HUES48 (cell line): ENCODE data around the gene PBX1.

ENCODE experiments used
- H3K27ac ChIP-seq: one replicate; pipeline ENCODE4 v1.7.0; 2013; ENCODE audit warnings: low read depth, low read length, inconsistent platforms
- H3K27me3 ChIP-seq: 2 replicates; pipeline ENCODE4 v1.6.1; 2013; ENCODE audit warnings: mild to moderate bottlenecking, low read length; ENCODE audit not compliant: control insufficient read depth, insufficient read depth
- H3K36me3 ChIP-seq: 2 replicates; pipeline ENCODE4 v1.6.1; 2013; ENCODE audit warnings: low read length; ENCODE audit not compliant: control insufficient read depth, insufficient read depth
- H3K4me1 ChIP-seq: 2 replicates; pipeline ENCODE4 v1.6.1; 2013; ENCODE audit warnings: mild to moderate bottlenecking, low read length; ENCODE audit not compliant: control insufficient read depth, insufficient read depth
- H3K4me3 ChIP-seq: 2 replicates; pipeline ENCODE4 v1.5.1; 2013; ENCODE audit warnings: mild to moderate bottlenecking, low read depth, low read length
- H3K9ac ChIP-seq: 2 replicates; pipeline ENCODE4 v1.6.1; 2013; ENCODE audit warnings: mild to moderate bottlenecking, low read depth, low read length, moderate library complexity
- H3K9me3 ChIP-seq: 2 replicates; pipeline ENCODE4 v1.6.1; 2013; ENCODE audit warnings: low read length; ENCODE audit not compliant: control insufficient read depth, insufficient read depth

Gene PBX1

DNA sequence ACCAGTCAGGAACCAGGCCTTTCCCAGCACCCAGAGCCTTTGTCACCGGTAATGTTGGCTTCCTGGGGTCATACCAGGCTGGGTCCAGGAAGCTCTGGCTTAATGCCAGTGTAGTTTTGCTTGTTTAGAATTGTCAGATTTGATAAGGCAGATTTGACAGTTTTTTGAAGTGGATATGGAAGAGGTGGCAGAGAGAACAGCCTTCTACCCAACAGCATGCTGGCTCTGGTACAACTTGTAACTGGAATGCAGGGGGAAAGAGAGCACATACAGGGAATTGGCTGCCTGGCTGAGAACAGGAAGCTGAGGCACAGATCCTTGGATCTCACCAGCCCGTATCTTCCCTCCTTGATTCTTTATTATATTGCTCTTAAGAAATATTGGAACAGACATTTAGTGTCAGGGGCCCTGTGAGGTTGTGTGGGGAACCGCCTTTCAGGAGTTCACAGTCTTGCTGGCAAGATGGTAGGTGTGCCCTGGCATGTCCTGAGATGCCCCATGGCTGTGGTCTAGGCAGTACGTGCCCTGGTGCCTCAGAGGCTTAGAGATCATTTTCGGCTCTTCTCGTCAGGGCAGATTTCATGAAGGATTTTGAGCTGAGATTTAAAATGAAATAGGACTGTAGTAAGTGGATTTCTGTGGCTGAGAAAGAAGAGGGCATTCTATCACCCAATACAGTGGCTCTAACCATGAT lies 227.0 kb downstream of the PBX1 start:
- Histone ChIP-seq H3K4me3 (no peak overlapping the region), H3K9ac (no peak overlapping the region), H3K36me3 (no peaks in the 10 kb centered on the region), H3K9me3 (no peaks in the 10 kb centered on the region), H3K4me1 (peaks cover 35% of the 10 kb centered on the region), H3K27ac (no peak overlapping the region), H3K27me3 (no peaks in the 10 kb centered on the region)

DNA sequence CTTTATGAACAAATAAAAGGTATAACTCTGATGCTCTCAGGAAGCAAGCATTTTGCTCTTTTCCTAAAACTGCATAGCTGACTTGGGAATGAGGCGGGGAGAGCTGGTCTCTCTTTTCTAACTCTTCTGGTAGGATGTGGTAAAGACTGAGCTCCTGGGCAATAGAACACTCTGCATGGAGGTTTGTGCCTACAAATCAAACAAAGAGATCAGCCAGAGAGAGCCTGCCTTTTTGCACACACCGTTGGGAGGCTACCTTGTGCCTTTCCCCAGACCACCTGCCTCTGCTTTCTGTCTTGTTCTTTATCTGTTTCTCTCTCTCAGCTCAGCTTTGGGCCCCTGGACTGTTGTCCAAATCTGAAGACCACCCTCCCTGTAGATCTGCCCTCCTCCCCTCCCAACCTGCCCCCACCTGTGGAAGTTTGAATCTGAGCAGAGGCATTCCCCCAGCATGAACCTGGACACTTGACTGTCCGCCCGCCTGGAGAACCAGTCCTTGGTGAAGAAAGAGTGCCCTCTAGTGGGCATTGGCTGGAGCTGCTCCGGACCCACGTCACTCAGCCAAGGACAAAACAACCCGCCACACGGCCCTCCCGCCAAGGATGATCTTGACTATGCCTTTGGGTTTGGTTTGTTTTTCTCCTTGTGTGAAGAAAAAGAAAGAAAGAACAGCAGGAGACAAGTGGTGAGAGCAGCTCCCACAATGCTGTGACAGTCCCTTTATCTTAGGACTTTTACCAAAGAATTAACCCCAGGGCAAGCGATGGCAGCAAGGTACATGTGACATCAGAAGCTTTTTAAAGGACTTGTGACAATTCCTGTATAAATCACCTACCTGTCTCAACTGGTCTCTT lies 228.2 kb downstream of the PBX1 start:
- peak overlapping the region; percentile 25; the same call in 1 of the 2 replicates for H3K9ac ChIP-seq
- H3K36me3 ChIP-seq: 0 out of 2 replicates have a peak, but pooled peaks cover 2% of the 10 kb centered on the region
- H3K4me1 ChIP-seq: peaks cover 29% of the 10 kb centered on the region
- H3K9me3 ChIP-seq: no peaks in the 10 kb centered on the region
- H3K27me3 ChIP-seq: no peaks in the 10 kb centered on the region
- peak overlapping the region; percentile 90 for H3K27ac ChIP-seq
- no peak overlapping the region for H3K4me3 ChIP-seq

DNA sequence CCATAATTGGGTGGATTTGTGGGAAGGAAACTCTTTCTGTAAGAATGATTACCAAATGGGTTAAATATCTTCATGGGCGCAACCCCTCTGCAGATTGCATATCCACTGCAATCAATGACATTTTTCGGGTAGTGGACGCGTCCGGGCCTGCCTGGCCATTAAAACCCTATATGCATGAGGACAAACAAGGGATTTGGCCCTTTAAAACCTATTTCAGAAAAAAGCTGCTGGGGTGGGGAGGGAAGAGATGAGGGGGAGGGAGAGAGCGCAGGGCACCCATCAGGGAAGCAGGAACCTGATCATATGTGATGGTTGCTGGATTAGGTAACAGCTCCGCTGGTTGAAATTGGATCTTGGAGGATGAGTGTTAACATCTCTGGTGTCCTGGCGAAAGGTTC lies 228.8 kb downstream of the PBX1 start:
- Histone ChIP-seq H3K9me3 (no peaks in the 10 kb centered on the region), H3K9ac (peak overlapping the region; percentile 25; the same call in 1 of the 2 replicates), H3K4me3 (no peak overlapping the region), H3K27me3 (no peaks in the 10 kb centered on the region), H3K27ac (peak overlapping the region; percentile 90), H3K4me1 (peaks cover 28% of the 10 kb centered on the region), H3K36me3 (peaks cover 7% of the 10 kb centered on the region)

DNA sequence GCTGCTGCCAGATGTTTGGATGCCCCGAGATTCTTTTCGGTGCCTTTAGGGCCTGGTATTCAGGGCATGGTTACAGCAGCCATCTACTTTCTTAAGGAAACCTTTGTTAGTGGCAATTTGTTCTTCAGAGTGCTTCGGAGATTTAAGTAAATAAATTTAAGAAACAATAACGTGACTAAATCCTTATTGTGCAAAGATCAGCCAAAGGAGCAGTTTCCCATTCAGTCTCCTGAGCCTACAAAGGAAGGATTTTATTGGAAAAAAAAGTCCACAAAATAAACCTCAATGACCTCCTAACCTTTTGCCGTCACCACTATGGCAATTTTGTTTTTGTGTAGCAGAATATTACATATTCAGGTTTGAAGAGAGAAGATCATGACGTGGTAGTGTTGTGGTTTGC lies 231.1 kb downstream of the PBX1 start:
- Histone ChIP-seq H3K9ac (no peak overlapping the region), H3K36me3 (peaks cover 23% of the 10 kb centered on the region), H3K27ac (no peak overlapping the region), H3K4me3 (no peak overlapping the region), H3K4me1 (peaks cover 28% of the 10 kb centered on the region), H3K27me3 (no peaks in the 10 kb centered on the region), H3K9me3 (no peaks in the 10 kb centered on the region)

DNA sequence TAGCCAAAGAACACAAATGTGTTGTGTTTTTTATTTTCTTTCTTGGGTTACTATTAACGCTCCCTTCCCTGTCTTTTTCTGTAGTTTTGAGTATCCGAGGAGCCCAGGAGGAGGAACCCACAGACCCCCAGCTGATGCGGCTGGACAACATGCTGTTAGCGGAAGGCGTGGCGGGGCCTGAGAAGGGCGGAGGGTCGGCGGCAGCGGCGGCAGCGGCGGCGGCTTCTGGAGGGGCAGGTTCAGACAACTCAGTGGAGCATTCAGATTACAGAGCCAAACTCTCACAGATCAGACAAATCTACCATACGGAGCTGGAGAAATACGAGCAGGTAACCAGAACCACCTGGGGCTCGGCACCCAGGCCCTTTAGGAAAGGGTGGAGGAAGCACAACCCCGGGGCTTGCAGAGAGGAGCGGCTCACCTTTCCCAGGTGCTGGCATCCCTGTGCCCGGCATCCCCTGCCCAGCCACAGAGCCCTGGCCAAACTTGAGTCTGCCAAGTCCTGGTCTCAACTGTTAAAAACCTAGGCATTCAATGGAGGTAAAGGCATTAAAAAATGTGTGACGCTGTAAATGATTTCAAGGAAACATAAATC lies 233.5 kb downstream of the PBX1 start:
- Histone ChIP-seq H3K9ac (no peak overlapping the region), H3K27me3 (no peaks in the 10 kb centered on the region), H3K9me3 (no peaks in the 10 kb centered on the region), H3K4me3 (no peak overlapping the region), H3K4me1 (peaks cover 17% of the 10 kb centered on the region), H3K27ac (no peak overlapping the region), H3K36me3 (peaks cover 26% of the 10 kb centered on the region)

DNA sequence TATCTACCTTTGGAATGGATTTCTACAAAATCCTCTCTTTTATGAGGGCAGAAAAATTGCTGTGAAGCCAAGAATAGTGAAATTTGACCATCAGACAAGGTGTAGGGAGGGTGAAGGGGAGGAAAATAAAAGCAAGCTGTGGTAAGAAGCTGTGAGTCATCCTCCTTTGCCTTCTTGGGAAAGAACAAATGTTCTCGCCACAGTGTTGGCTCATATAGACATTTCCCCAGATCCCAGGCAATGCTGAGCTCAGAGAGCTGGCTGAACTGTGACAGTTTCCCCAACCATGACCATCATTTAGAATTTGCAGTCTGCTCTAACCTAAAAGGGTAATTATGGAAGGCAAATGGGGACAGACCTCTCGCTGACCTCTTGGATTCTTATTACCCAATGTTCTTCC lies 235.4 kb downstream of the PBX1 start:
- Histone ChIP-seq H3K27me3 (no peaks in the 10 kb centered on the region), H3K4me3 (no peak overlapping the region), H3K9me3 (no peaks in the 10 kb centered on the region), H3K9ac (no peak overlapping the region), H3K27ac (no peak overlapping the region), H3K4me1 (no peaks in the 10 kb centered on the region), H3K36me3 (peaks cover 36% of the 10 kb centered on the region)

DNA sequence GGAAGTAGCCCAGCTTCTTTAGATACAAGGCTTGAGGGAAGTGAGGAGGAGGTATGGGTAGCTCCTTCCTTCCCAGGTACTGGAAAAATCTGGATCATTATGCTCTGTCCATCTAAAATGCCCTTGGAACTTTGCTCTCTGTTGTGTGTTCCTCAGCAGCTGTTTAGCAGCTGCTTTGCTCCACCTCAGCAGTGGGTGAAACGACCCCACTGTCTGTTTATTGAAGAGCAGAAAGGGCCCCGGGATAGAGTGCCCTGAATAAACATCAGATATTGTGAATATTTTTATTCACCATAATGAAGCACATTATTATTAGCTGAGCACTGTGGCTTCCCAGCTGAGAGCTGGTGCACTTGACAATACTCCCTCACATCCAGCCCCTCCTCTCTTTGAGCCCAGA lies 237.9 kb downstream of the PBX1 start:
- no peaks in the 10 kb centered on the region for H3K27me3 ChIP-seq
- H3K4me1 ChIP-seq: no peaks in the 10 kb centered on the region
- peaks cover 61% of the 10 kb centered on the region for H3K36me3 ChIP-seq
- H3K4me3 ChIP-seq: no peak overlapping the region
- H3K9ac ChIP-seq: no peak overlapping the region
- no peak overlapping the region for H3K27ac ChIP-seq
- no peaks in the 10 kb centered on the region for H3K9me3 ChIP-seq

DNA sequence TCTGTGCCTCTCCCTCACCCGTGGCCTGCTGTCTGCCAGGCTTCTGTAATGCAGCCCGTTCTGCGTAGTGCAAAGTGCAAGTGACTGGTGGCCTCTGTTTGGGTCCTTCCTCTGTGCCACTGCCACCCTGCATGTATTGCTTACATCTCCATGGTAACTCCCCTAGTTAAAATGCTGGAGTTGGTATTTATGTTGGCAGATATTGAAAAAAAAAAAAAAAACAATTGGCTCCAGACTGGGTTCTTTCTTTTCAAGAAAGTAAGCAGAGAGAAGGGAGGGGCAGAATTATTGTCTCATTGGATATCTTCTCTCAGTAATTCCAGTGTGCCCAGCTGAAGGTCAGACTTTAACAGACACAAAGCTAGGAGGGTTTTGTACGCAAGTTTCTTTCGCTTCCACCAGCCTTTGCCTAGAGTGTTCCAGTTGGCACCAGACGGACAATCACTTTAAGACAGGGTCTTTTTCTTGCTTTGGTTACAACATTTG lies 242.3 kb downstream of the PBX1 start:
- no peak overlapping the region for H3K27ac ChIP-seq
- H3K9me3 ChIP-seq: no peaks in the 10 kb centered on the region
- H3K4me1 ChIP-seq: no peaks in the 10 kb centered on the region
- no peaks in the 10 kb centered on the region for H3K27me3 ChIP-seq
- no peak overlapping the region for H3K9ac ChIP-seq
- no peak overlapping the region for H3K4me3 ChIP-seq
- peaks cover 67% of the 10 kb centered on the region for H3K36me3 ChIP-seq

DNA sequence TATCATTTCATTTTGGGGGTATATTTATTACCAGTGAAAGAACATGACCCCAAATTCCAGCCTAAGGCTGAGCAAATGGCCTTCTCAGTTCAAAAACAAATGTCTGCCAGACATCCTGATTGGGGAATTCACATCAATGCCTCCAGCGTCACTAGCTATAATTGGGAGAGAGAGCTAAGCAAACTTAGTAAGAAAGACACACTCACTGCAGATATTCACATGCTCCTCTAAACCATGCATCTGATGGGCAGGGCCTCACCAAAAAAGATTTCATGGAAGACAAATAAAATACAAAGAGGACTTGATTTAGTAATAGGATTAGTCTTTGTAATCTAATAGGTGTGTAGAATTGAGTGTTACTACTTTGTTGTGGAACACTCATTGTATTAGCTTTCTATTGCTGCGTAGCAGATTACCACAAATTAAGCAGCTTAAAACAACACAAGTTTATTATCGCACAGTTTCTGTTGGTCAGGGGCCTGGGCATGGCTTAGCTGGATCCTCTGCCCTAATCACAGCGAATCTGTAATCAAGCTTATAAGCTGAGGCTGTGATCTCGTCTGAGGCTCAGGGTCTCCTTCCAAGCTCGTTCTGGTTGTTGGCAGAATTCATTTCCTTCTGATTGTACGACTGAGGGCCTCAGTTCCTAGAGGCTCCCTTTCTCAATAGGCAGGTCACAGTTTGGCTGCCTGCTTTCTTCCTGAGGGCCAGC lies 243.0 kb downstream of the PBX1 start:
- no peak overlapping the region for H3K4me3 ChIP-seq
- peaks cover 73% of the 10 kb centered on the region for H3K36me3 ChIP-seq
- H3K9me3 ChIP-seq: no peaks in the 10 kb centered on the region
- no peaks in the 10 kb centered on the region for H3K27me3 ChIP-seq
- no peak overlapping the region for H3K27ac ChIP-seq
- no peak overlapping the region for H3K9ac ChIP-seq
- H3K4me1 ChIP-seq: no peaks in the 10 kb centered on the region

DNA sequence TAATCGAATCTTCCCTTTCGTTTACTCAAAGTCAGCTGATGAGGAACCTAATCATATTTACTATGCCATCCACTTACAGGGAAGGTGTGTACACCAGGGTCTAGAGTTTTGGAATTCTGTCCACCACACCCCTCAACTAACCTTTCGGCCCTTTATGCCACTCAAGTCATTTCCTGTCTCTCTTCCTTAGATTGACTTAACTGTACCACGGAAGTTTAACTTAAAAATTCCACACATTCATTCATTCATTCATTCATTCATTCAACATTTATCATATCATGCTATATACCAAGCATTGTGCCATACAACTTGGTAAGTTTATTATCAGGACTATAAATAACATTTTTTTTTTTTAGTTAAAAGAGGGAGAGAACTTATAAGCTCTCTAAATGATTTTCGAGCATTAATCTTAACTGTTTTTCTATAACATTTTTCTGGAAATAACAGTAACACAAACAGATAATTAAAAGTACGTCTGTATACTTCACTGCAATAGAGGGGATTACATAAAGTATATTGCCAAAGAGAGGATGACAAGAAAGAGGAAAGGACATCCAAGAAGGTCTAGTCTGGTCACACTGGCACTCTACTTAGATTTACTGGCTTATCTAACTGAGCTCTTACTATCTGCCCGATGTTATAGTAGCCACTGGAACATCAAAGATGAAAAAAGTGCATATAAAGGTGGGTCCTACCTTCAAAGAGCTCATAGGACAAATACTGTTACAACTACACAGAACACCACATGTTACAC lies 243.7 kb downstream of the PBX1 start:
- H3K9ac ChIP-seq: no peak overlapping the region
- H3K27me3 ChIP-seq: no peaks in the 10 kb centered on the region
- H3K9me3 ChIP-seq: no peaks in the 10 kb centered on the region
- H3K36me3 ChIP-seq: peaks cover 76% of the 10 kb centered on the region
- no peak overlapping the region for H3K27ac ChIP-seq
- no peaks in the 10 kb centered on the region for H3K4me1 ChIP-seq
- H3K4me3 ChIP-seq: no peak overlapping the region
